AG04449 (cell line): ENCODE data around the gene MIX23.

Experiments used
- CTCF ChIA-PET: fragments of 350-600 bp; formaldehyde crosslinking; extraction: SDS; loops from one replicate; lab custom pipeline; 2021; ENCODE audit warnings: antibody characterized with exemption; lab: Yijun Ruan, JAX
- POLR2A ChIA-PET: fragments of 400-600, 350-600 bp; formaldehyde crosslinking; extraction: SDS; loops from one replicate; lab custom pipeline; 2020; ENCODE audit warnings: antibody characterized with exemption, inconsistent platforms; lab: Yijun Ruan, JAX
- DNase-seq: peaks from one replicate; pipeline ENCODE4 v3.0.0-alpha.2; 2010; ENCODE audit warnings: low read depth, low spot score
- H3K4me3 ChIP-seq: 2 replicates; pipeline ENCODE4 v1.5.1; 2011; ENCODE audit warnings: low read depth, mild to moderate bottlenecking, control low read depth, low read length
- TF ChIP-seq, protein P1 (sequence below): IDR thresholded peaks from one replicate; pipeline ENCODE4 v1.5.1; 2011; ENCODE audit warnings: mild to moderate bottlenecking, moderate library complexity, low read length, control low read depth, inconsistent platforms; ENCODE audit not compliant: insufficient read depth; ENCODE audit errors: missing control alignments

Gene MIX23

DNA sequence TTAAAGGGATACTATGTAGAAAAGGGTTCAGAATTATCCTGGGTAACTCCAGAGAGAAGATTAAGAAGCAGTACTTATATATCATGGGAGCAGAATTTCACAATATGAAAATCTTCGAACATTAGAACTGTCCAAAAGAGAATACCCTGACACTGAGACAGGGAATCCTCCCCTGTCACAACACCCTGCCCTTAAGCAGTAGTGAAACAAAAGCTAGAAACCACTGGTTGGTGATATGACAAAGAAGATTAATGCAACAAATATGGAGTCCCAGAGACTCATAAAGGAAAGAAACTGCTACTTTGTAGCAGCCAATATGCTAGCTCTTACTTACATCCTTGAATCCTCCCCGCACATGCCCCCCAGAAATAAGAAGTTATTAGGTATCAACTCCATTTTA is 18.5 kb downstream of the MIX23 start:
- ChIA-PET POLR2A (no interaction called here), CTCF (no interaction called here)

DNA sequence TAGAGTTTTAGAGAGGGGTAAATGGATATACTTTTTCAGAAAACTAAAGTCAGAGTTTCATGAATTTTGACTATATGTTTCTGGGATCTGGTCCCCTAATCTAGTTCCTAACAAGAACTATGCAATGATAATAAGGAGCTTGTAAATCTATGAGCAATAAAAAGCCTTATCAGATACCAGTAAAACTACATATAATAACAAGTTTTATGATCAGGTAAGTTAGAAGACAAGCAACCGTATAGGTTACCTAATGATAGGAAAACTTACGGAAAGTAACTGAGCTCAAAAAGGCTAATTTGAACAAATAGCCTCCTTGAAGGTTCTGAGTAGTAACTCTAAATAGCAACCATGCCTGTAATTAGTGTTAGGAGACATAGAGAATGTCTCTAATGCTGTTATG is 21.0 kb downstream of the MIX23 start:
- CTCF ChIA-PET: interaction anchor here (1.1 kb wide), 1 partner anchor 9 kb away, joined by 3 read pairs; no protein-coding TSS in a partner anchor
- TF ChIP-seq, protein P1, sequence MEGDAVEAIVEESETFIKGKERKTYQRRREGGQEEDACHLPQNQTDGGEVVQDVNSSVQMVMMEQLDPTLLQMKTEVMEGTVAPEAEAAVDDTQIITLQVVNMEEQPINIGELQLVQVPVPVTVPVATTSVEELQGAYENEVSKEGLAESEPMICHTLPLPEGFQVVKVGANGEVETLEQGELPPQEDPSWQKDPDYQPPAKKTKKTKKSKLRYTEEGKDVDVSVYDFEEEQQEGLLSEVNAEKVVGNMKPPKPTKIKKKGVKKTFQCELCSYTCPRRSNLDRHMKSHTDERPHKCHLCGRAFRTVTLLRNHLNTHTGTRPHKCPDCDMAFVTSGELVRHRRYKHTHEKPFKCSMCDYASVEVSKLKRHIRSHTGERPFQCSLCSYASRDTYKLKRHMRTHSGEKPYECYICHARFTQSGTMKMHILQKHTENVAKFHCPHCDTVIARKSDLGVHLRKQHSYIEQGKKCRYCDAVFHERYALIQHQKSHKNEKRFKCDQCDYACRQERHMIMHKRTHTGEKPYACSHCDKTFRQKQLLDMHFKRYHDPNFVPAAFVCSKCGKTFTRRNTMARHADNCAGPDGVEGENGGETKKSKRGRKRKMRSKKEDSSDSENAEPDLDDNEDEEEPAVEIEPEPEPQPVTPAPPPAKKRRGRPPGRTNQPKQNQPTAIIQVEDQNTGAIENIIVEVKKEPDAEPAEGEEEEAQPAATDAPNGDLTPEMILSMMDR: no peak
- POLR2A ChIA-PET: no interaction called here

More for the DNA sequence above, 18.5 kb downstream of the MIX23 start:
- TF ChIP-seq, protein P1: no peak
- H3K4me3 ChIP-seq: no peak overlapping the region
- no peak for DNase-seq

DNA sequence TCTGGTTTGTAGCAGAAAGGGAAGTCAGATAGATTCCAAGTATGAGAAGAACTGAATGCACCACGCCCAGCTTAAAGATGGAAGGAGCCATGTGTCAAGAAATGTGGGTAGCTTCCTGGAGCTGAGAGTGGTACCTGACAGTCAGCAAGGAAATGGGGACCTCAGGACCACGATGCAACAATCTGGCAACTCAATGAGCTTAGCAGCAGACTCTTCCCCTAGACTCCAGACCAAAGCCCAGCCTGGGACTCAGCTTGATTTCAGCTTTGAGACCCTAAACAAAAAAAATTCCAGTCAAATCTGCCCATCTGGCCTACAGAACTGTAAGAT is 24.4 kb downstream of the MIX23 start:
- no peak overlapping the region for H3K4me3 ChIP-seq
- ChIA-PET POLR2A (no interaction called here), CTCF (no interaction called here)
- TF ChIP-seq, protein P1: no peak
- no peak for DNase-seq

More for the DNA sequence above, 21.0 kb downstream of the MIX23 start:
- no peak overlapping the region for H3K4me3 ChIP-seq
- DNase-seq: no peak

DNA sequence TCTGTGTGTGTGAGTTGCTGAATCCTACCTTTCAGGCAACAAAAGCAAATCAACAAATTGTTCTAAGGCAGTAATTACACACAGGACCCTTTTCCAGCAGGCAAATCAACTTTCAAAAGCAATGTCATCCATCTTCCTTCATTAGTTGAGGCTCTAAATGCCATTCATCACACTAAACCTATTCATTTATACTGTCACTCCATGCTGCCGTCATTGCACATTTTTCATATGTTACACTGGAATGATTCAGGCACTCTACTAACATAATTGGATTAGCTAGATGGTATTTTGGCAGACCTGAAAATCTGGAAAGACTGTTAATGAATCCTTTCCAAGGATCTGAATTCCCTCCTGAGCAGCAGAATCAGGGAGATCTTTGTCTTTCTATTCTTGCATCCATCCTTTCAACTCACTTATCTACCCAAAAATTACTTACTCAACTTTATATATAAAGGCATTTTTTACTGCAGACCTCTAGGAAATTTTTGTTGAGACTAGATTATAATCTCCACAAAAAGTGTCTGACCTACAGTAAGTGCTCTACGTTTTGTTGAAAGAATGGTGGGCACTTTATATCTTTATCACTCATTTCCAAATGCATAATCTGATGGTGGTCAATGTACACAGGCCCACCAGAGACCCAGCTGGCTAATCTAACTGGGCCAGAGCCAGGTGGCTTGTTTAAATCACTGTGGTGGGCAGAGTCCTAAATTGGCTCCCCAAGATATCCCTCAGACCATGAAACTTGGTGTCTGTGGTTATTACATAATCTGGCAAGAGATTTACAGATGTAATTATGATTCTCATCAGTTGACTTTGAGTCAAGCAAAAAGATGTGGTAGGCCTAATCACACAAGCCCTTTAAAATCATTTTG is 25.0 kb downstream of the MIX23 start:
- ChIA-PET CTCF (no interaction called here), POLR2A (no interaction called here)
- no peak for DNase-seq
- H3K4me3 ChIP-seq: no peak overlapping the region
- TF ChIP-seq, protein P1: no peak

DNA sequence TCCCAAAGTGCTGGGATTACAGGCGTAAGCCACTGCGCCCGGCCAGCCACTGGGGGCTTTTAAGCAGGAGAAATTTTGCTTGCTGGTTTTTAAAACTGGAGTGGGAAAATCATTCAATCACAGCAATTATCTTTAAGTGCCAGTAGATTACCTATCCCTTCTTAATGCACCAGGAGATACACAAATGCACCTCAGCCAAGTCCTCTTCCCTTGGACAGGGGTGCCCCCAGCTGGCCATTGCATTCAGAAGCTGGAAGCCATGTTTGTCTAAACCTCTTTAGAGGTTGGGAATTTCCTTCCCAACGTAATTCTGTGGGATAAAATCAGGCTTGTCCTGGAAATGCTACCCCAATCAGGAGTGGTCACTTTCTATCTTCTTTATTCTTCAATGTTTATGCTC is 26.6 kb downstream of the MIX23 start:
- no peak overlapping the region for H3K4me3 ChIP-seq
- DNase-seq: no peak
- ChIA-PET POLR2A (no interaction called here), CTCF (no interaction called here)
- TF ChIP-seq, protein P1: peak; percentile 22

DNA sequence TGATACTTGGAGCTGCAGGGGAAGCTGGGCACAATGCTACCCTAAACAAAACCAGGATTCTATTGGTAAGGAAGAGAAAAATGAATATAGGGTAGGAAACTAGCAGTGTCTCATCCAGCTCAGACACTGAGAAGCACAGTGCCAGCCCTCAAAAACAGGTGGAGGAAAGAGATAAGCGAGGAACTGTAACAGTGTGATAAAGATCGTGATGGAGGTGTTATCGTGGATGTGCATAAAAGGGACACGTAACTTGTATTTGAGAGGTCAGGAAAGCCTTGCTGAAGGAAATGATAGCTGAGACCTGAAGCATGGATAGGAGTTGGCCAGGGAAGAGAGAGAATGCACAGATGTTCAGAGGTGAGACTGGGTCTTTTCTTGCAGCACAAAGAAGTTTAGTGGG is 27.4 kb downstream of the MIX23 start:
- CTCF ChIA-PET: no interaction called here
- DNase-seq: no peak
- POLR2A ChIA-PET: no interaction called here
- TF ChIP-seq, protein P1: no peak
- H3K4me3 ChIP-seq: no peak overlapping the region
